ENCODE data around the gene NFATC1.

Gene NFATC1

DNA sequence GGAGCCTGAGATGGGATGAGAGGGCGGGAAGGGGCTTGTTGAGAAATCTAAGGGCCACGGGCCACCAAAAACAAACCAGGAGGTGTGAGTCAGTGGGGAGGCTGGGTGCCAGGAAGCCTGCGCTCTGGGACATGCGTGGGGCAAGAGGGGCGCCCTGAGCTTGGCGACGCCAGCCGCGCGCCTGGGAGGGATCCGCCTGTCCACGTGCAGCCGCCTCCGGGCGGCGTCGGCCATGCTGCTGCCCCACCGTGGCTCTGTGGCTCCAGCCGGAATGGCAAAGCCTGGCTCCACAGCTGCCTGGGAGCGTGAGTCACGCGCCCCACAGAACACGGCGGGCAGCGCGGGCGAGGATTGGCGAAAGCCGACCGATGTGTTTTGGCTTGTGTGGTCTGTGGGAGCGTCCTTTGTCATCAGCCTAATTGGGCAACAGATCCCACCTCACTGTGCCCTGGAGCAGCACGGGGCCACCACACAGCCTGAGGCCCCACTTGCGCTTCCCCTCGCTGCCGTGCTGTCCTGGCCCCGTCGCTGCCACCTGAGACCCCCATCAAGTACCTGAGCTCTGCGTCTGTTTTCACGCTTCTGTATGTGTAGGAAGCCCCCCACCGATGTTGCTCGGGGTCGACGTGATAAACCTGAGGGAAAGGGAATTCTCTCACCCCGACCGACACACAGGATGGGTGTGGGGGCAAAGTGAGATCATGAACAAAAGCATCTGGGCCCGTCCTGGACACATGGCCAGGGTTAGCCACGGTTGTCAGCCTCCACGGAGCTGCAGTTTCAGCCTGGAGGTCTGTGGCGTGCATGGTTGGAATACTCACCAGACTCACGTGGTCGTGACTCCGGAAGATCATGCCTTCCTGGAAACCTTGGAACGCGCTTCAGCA lies 80.5 kb downstream of the NFATC1 start:
- Histone ChIP-seq H3K4me3 (ENCODE audit: low read depth, low read length, poor library complexity, severe bottlenecking) (no peak overlapping the region), H3K4me2 (ENCODE audit: low read length) (peak overlapping the region; percentile 33; the same call in 1 of the 2 replicates), H3K9ac (ENCODE audit: low read length) (no peak overlapping the region; the same call in 1 of the 2 replicates), H3K27ac (ENCODE audit: low read depth, low read length, poor library complexity, severe bottlenecking) (peak overlapping the region; percentile 92), H3K9me3 (ENCODE audit: low read length) (no peaks in the 10 kb centered on the region), H3F3A (ENCODE audit: insufficient read depth, low read length) (0 out of 2 replicates have a peak, but pooled peaks cover 4% of the 10 kb centered on the region), H4K20me1 (ENCODE audit: insufficient read depth, low read length) (no peaks in the 10 kb centered on the region), H3K27me3 (ENCODE audit: insufficient read depth, low read length) (no peaks in the 10 kb centered on the region), H3K4me1 (ENCODE audit: insufficient read depth, low read length, severe bottlenecking) (peaks cover 35% of the 10 kb centered on the region), H2AFZ (ENCODE audit: low read length) (no peak overlapping the region), H3K36me3 (ENCODE audit: insufficient read depth, low read length) (peaks cover 59% of the 10 kb centered on the region), H3K9me2 (ENCODE audit: low read depth, low read length) (no peaks in the 10 kb centered on the region), H3K79me2 (ENCODE audit: insufficient read depth, low read length) (no peaks in the 10 kb centered on the region)
- TF ChIP-seq, protein P1, sequence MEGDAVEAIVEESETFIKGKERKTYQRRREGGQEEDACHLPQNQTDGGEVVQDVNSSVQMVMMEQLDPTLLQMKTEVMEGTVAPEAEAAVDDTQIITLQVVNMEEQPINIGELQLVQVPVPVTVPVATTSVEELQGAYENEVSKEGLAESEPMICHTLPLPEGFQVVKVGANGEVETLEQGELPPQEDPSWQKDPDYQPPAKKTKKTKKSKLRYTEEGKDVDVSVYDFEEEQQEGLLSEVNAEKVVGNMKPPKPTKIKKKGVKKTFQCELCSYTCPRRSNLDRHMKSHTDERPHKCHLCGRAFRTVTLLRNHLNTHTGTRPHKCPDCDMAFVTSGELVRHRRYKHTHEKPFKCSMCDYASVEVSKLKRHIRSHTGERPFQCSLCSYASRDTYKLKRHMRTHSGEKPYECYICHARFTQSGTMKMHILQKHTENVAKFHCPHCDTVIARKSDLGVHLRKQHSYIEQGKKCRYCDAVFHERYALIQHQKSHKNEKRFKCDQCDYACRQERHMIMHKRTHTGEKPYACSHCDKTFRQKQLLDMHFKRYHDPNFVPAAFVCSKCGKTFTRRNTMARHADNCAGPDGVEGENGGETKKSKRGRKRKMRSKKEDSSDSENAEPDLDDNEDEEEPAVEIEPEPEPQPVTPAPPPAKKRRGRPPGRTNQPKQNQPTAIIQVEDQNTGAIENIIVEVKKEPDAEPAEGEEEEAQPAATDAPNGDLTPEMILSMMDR (IDR thresholded peaks at IDR 0.05; ENCODE audit: low read length): no peak
- no peak for TF ChIP-seq EZH2 (IDR thresholded peaks at IDR 0.05; ENCODE audit: borderline replicate concordance, low read length)

DNA sequence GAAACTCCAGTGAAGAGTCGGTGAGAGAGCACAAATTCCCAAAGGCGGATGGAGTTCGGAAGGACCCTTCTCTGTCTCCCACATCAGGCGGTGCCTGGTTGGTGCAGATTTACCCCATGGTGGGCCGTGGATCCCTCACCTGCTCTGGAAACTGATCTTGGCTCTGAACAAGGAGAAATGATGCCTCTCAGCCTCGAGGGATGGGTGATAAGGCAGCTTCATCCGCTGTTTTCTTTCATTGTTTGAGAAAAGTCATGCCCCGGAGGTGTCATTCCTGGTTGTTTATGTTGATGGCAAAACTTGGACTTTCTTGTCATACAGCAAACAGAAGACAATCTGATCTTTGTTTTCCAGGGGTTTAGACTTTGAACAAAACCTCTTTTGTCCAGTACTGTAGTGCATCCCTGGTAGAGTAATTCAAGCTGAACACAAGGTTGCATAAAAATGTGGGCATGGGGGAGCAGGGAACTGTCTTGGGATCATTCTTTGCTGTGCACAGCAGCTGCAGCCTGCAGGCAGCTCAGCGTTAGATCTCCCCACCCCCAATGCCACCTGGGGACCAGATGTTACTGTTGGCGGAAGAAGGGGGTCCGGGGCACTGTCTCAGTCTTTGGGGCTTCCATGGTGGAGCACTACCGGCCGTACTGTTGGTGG lies 81.3 kb downstream of the NFATC1 start:
- Histone ChIP-seq H3K36me3 (ENCODE audit: insufficient read depth, low read length) (peaks cover 52% of the 10 kb centered on the region), H3K4me3 (ENCODE audit: low read depth, low read length, poor library complexity, severe bottlenecking) (no peak overlapping the region), H3K4me1 (ENCODE audit: insufficient read depth, low read length, severe bottlenecking) (peaks cover 28% of the 10 kb centered on the region), H3K9ac (ENCODE audit: low read length) (peak overlapping the region; percentile 21; the same call in 1 of the 2 replicates), H4K20me1 (ENCODE audit: insufficient read depth, low read length) (no peaks in the 10 kb centered on the region), H3K27me3 (ENCODE audit: insufficient read depth, low read length) (no peaks in the 10 kb centered on the region), H2AFZ (ENCODE audit: low read length) (no peak overlapping the region), H3K79me2 (ENCODE audit: insufficient read depth, low read length) (no peaks in the 10 kb centered on the region), H3K27ac (ENCODE audit: low read depth, low read length, poor library complexity, severe bottlenecking) (peak overlapping the region; percentile 92), H3K4me2 (ENCODE audit: low read length) (peak overlapping the region; percentile 33; the same call in 1 of the 2 replicates), H3F3A (ENCODE audit: insufficient read depth, low read length) (0 out of 2 replicates have a peak, but pooled peaks cover 4% of the 10 kb centered on the region), H3K9me3 (ENCODE audit: low read length) (no peaks in the 10 kb centered on the region), H3K9me2 (ENCODE audit: low read depth, low read length) (no peaks in the 10 kb centered on the region)
- TF ChIP-seq, protein P1 (IDR thresholded peaks at IDR 0.05; ENCODE audit: low read length): no peak
- no peak for TF ChIP-seq EZH2 (IDR thresholded peaks at IDR 0.05; ENCODE audit: borderline replicate concordance, low read length)

DNA sequence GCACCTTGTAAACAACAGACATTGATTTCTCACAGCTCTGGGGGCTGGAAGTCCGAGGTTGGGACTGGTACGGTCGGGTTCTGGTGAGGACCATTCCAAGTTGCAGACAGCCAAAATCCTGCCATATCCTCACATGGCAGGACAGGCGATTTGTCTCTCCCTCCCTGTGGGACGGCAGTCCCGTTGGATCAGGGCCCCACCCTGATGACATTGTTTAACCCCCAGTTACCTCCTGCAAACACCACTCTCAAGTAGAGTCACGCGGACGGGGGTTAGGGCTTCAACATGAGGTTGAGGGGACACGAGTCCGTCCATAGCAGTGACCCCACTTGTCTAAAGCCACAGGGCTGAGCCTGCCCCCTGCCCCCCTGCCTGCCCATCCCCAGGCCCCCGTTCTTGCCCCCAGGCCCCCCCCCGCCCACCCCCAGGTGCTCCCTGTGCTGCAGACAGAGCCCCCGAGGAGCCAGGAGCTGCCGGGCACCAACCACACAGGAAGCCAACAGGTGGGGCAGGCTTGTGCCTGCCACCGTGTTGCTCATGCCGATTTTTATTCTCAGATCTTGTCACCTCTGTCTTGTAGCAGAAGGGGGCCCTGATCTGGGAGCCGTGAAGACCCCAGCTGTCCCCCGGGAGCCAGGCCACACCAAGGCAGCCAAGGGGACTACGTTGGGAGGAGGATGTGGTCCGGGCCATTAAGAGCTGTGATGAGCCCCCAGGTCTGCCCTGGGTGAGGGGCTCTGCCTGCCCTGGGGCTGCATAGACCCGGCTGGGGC lies 82.2 kb downstream of the NFATC1 start:
- peak overlapping the region; percentile 21; the same call in 1 of the 2 replicates for H3K9ac ChIP-seq (ENCODE audit: low read length)
- peak overlapping the region; percentile 33; the same call in 1 of the 2 replicates for H3K4me2 ChIP-seq (ENCODE audit: low read length)
- no peaks in the 10 kb centered on the region for H4K20me1 ChIP-seq (ENCODE audit: insufficient read depth, low read length)
- H3K9me2 ChIP-seq (ENCODE audit: low read depth, low read length): no peaks in the 10 kb centered on the region
- H3K9me3 ChIP-seq (ENCODE audit: low read length): no peaks in the 10 kb centered on the region
- peak overlapping the region; percentile 92 for H3K27ac ChIP-seq (ENCODE audit: low read depth, low read length, poor library complexity, severe bottlenecking)
- no peaks in the 10 kb centered on the region for H3K27me3 ChIP-seq (ENCODE audit: insufficient read depth, low read length)
- H3K36me3 ChIP-seq (ENCODE audit: insufficient read depth, low read length): peaks cover 43% of the 10 kb centered on the region
- no peaks in the 10 kb centered on the region for H3K79me2 ChIP-seq (ENCODE audit: insufficient read depth, low read length)
- no peak overlapping the region for H2AFZ ChIP-seq (ENCODE audit: low read length)
- TF ChIP-seq EZH2 (IDR thresholded peaks at IDR 0.05; ENCODE audit: borderline replicate concordance, low read length): no peak
- TF ChIP-seq, protein P1 (IDR thresholded peaks at IDR 0.05; ENCODE audit: low read length): no peak
- H3K4me3 ChIP-seq (ENCODE audit: low read depth, low read length, poor library complexity, severe bottlenecking): no peak overlapping the region
- 0 out of 2 replicates have a peak, but pooled peaks cover 4% of the 10 kb centered on the region for H3F3A ChIP-seq (ENCODE audit: insufficient read depth, low read length)
- H3K4me1 ChIP-seq (ENCODE audit: insufficient read depth, low read length, severe bottlenecking): peaks cover 24% of the 10 kb centered on the region
